WTC11 (cell line): ENCODE measurements around the gene ICAM3.

Experiments used
- ATF2 ChIP-seq: sonication (generic); formaldehyde crosslinking; IDR thresholded peaks from 2 replicates; pipeline ENCODE4 v1.8.1; 2022; ENCODE audit warnings: low read depth, missing genetic modification reagents, borderline replicate concordance
- CTCF ChIP-seq: fragments of 200-600 bp; IDR thresholded peaks from 2 replicates; pipeline ENCODE4 v1.8.0; 2022; ENCODE audit warnings: antibody characterized with exemption
- JUN ChIP-seq: sonication (generic); formaldehyde crosslinking; IDR thresholded peaks from 2 replicates; pipeline ENCODE4 v1.8.0; 2023; ENCODE audit warnings: mild to moderate bottlenecking, missing genetic modification reagents
- TP53 ChIP-seq: sonication (generic); formaldehyde crosslinking; IDR thresholded peaks from 2 replicates; pipeline ENCODE4 v1.8.1; 2023; ENCODE audit warnings: mild to moderate bottlenecking, missing genetic modification reagents
- TF ChIP-seq, protein P1 (sequence below): sonication (generic); formaldehyde crosslinking; conservative IDR thresholded peaks from 2 replicates; pipeline ENCODE4 v1.8.1; 2023; ENCODE audit warnings: mild to moderate bottlenecking, low read depth, missing genetic modification reagents, moderate library complexity

- TF ChIP-seq ATF2 (no peak), CTCF (no peak), TP53 (CRISPR knock-in tag) (no peak), JUN (CRISPR knock-in tag) (no peak)
- TF ChIP-seq, protein P1, sequence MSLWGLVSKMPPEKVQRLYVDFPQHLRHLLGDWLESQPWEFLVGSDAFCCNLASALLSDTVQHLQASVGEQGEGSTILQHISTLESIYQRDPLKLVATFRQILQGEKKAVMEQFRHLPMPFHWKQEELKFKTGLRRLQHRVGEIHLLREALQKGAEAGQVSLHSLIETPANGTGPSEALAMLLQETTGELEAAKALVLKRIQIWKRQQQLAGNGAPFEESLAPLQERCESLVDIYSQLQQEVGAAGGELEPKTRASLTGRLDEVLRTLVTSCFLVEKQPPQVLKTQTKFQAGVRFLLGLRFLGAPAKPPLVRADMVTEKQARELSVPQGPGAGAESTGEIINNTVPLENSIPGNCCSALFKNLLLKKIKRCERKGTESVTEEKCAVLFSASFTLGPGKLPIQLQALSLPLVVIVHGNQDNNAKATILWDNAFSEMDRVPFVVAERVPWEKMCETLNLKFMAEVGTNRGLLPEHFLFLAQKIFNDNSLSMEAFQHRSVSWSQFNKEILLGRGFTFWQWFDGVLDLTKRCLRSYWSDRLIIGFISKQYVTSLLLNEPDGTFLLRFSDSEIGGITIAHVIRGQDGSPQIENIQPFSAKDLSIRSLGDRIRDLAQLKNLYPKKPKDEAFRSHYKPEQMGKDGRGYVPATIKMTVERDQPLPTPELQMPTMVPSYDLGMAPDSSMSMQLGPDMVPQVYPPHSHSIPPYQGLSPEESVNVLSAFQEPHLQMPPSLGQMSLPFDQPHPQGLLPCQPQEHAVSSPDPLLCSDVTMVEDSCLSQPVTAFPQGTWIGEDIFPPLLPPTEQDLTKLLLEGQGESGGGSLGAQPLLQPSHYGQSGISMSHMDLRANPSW: no peak
These were observed 26.1 kb upstream of the ICAM3 start for GRCh38 chr19:10365518-10365917.
